ENCODE results near the gene NRG3.

The NRG3 gene

DNA sequence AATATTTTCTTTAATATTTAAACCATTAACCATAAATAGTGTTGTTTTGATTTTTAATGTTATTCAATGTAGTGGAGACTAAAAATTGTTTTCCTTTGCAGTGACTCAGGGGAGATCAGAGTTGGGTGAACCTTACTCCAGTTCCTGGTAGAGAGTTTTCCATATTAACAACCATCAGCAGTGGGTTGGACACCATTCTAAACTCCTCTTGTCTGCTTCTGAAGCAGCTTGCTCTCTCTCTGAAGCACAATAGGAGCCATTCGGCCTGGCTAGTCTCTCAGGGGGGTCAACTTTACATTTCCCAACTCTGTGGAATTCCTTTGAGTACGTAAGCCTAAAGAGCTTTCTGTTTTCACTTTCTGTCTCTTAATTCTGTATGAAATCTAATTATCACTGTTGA, 9.4 kb upstream of the NRG3 start:
- Histone ChIP-seq H3K79me2 (no peaks in the 10 kb centered on the region), H3K9me3 (ENCODE audit: control insufficient read depth, low read length) (no peaks in the 10 kb centered on the region), H3K36me3 (ENCODE audit: control insufficient read depth, insufficient read depth, low read length) (no peaks in the 10 kb centered on the region), H3K27me3 (ENCODE audit: control insufficient read depth, insufficient read depth, low read length) (no peaks in the 10 kb centered on the region), H3K4me1 (no peaks in the 10 kb centered on the region), H2AFZ (no peak overlapping the region), H3K4me3 (ENCODE audit: low read depth, low read length) (no peak overlapping the region), H3K27ac (no peak overlapping the region), H3K4me2 (ENCODE audit: low read length) (no peak overlapping the region), H3K9ac (no peak overlapping the region)
- TF ChIP-seq, protein P1, sequence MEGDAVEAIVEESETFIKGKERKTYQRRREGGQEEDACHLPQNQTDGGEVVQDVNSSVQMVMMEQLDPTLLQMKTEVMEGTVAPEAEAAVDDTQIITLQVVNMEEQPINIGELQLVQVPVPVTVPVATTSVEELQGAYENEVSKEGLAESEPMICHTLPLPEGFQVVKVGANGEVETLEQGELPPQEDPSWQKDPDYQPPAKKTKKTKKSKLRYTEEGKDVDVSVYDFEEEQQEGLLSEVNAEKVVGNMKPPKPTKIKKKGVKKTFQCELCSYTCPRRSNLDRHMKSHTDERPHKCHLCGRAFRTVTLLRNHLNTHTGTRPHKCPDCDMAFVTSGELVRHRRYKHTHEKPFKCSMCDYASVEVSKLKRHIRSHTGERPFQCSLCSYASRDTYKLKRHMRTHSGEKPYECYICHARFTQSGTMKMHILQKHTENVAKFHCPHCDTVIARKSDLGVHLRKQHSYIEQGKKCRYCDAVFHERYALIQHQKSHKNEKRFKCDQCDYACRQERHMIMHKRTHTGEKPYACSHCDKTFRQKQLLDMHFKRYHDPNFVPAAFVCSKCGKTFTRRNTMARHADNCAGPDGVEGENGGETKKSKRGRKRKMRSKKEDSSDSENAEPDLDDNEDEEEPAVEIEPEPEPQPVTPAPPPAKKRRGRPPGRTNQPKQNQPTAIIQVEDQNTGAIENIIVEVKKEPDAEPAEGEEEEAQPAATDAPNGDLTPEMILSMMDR (IDR thresholded peaks at IDR 0.05), result no peak

DNA sequence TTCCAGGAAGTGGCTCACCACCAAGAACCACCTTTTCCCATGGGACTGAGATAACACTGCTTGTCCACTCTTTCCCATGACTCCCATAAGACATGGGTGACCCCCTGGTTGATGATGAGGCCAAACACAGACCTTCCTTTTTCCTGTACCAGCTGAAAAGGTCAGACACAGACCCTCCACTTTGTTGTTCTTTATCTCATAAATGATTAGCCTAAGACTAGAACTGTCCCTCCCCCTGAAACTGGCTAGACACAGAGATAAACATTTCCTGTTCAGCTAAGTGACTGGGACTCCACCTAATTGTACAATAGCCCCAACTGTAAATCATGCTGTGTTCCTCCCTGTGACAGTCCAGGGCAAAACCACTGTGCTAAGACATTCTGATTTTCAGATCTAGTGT, 8.2 kb upstream of the NRG3 start:
- no peak overlapping the region for H3K27ac ChIP-seq
- TF ChIP-seq, protein P1 (IDR thresholded peaks at IDR 0.05), result no peak
- no peak overlapping the region for H3K9ac ChIP-seq

DNA sequence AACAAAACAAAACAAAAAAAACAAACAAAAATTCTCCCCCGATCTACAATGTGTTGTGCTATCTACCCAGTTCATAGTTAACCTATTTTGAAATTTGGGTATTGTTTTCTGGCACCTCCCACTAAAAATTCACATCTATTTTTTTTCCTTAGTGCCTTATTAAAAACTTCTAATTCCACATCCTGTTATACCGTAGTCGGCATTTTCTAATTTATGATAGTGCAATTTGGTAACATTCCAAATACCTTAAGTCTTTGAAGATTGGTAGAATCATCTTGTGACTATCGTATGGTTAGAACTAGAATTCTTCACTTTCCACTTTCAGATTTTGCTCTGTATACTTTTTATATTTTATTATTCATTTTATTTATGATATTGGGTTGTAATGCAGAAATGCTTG, 4.5 kb upstream of the NRG3 start:
- no peak overlapping the region for H3K4me3 ChIP-seq (ENCODE audit: low read depth, low read length)
- H3K9ac ChIP-seq, result no peak overlapping the region
- no peaks in the 10 kb centered on the region for H3K9me3 ChIP-seq (ENCODE audit: control insufficient read depth, low read length)
- no peak overlapping the region for H3K27ac ChIP-seq
- no peaks in the 10 kb centered on the region for H3K27me3 ChIP-seq (ENCODE audit: control insufficient read depth, insufficient read depth, low read length)
- TF ChIP-seq, protein P1 (IDR thresholded peaks at IDR 0.05), result no peak
- no peaks in the 10 kb centered on the region for H3K79me2 ChIP-seq
- no peaks in the 10 kb centered on the region for H3K36me3 ChIP-seq (ENCODE audit: control insufficient read depth, insufficient read depth, low read length)
- H3K4me1 ChIP-seq, result no peaks in the 10 kb centered on the region
- H3K4me2 ChIP-seq (ENCODE audit: low read length), result no peak overlapping the region
- H2AFZ ChIP-seq, result no peak overlapping the region

More for the DNA sequence above, 8.2 kb upstream of the NRG3 start:
- Histone ChIP-seq H3K9me3 (ENCODE audit: control insufficient read depth, low read length) (no peaks in the 10 kb centered on the region), H3K36me3 (ENCODE audit: control insufficient read depth, insufficient read depth, low read length) (no peaks in the 10 kb centered on the region), H3K79me2 (no peaks in the 10 kb centered on the region), H3K27me3 (ENCODE audit: control insufficient read depth, insufficient read depth, low read length) (no peaks in the 10 kb centered on the region), H3K4me2 (ENCODE audit: low read length) (no peak overlapping the region), H3K4me3 (ENCODE audit: low read depth, low read length) (no peak overlapping the region), H3K4me1 (no peaks in the 10 kb centered on the region), H2AFZ (no peak overlapping the region)

DNA sequence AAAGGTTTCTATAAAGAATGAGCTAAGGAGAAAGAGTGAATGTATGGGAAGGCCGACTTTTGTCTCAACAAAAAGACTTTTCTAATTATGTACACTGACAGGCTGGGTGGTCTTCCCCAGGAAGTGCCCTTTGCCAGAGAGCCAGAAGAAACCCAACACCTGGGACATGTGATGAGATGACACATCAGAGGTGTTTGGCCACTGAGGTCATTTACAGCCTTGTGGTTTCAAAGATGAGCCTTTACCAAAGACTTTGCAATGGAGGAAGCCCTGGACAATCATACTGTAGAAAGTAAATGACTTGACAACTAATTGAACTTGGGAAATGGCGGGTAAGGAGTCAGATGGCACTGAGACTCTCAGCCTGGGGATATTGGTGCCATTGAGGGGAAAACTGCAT, 3.4 kb upstream of the NRG3 start:
- Histone ChIP-seq H3K9me3 (ENCODE audit: control insufficient read depth, low read length) (no peaks in the 10 kb centered on the region), H3K27me3 (ENCODE audit: control insufficient read depth, insufficient read depth, low read length) (no peaks in the 10 kb centered on the region), H3K4me3 (ENCODE audit: low read depth, low read length) (no peak overlapping the region), H3K4me2 (ENCODE audit: low read length) (no peak overlapping the region), H3K9ac (no peak overlapping the region), H2AFZ (no peak overlapping the region), H3K36me3 (ENCODE audit: control insufficient read depth, insufficient read depth, low read length) (no peaks in the 10 kb centered on the region), H3K27ac (no peak overlapping the region), H3K79me2 (no peaks in the 10 kb centered on the region), H3K4me1 (no peaks in the 10 kb centered on the region)
- TF ChIP-seq, protein P1 (IDR thresholded peaks at IDR 0.05), result no peak

DNA sequence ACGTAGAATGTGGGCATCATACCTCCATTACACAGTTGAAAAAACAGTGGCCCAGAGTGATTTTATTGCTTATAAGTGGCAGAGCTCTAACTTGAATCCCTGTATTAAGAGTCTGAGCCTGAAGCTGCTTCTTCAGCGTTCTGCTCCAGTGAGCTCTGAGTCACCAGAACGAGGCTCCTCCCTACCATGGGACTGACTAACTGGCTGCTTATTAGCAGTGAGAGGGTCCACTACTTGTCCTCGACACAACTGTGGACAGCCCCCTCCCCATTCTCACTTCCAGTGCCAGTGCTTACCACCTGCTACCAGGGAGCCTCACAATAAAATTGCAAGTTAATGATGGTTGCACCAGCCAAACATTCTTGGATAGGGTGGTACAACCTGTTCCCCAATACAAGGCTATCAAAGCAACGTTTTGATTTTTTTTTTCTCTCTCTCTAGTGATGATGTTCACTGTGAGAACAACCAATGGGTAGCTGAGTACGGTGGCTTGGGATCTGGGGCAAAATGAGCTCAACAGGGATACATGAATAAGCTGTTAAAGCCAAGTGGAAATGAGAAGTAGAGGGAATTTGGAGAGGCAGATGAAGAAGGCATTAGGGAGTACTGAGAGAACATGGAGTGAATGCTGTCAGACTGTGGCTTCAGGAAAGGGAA, 2.7 kb upstream of the NRG3 start:
- TF ChIP-seq, protein P1 (IDR thresholded peaks at IDR 0.05), result no peak
- H2AFZ ChIP-seq, result no peak overlapping the region
- H3K4me3 ChIP-seq (ENCODE audit: low read depth, low read length), result no peak overlapping the region
- no peaks in the 10 kb centered on the region for H3K9me3 ChIP-seq (ENCODE audit: control insufficient read depth, low read length)
- no peaks in the 10 kb centered on the region for H3K4me1 ChIP-seq
- no peaks in the 10 kb centered on the region for H3K79me2 ChIP-seq
- no peaks in the 10 kb centered on the region for H3K27me3 ChIP-seq (ENCODE audit: control insufficient read depth, insufficient read depth, low read length)
- H3K4me2 ChIP-seq (ENCODE audit: low read length), result no peak overlapping the region
- H3K9ac ChIP-seq, result no peak overlapping the region
- H3K27ac ChIP-seq, result no peak overlapping the region
- H3K36me3 ChIP-seq (ENCODE audit: control insufficient read depth, insufficient read depth, low read length), result no peaks in the 10 kb centered on the region

All from parathyroid adenoma (tissue), 2 donors.